Measurements from ENCODE around the gene GPALPP1. TPM values are rescaled to one million over a fixed set of nuclear protein-coding genes. Genes with fewer than 3 reads are reported as not detected.

The GPALPP1 gene, protein sequence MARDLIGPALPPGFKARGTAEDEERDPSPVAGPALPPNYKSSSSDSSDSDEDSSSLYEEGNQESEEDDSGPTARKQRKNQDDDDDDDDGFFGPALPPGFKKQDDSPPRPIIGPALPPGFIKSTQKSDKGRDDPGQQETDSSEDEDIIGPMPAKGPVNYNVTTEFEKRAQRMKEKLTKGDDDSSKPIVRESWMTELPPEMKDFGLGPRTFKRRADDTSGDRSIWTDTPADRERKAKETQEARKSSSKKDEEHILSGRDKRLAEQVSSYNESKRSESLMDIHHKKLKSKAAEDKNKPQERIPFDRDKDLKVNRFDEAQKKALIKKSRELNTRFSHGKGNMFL
- total RNA-seq = 21.7 TPM in 2 replicates

DNA sequence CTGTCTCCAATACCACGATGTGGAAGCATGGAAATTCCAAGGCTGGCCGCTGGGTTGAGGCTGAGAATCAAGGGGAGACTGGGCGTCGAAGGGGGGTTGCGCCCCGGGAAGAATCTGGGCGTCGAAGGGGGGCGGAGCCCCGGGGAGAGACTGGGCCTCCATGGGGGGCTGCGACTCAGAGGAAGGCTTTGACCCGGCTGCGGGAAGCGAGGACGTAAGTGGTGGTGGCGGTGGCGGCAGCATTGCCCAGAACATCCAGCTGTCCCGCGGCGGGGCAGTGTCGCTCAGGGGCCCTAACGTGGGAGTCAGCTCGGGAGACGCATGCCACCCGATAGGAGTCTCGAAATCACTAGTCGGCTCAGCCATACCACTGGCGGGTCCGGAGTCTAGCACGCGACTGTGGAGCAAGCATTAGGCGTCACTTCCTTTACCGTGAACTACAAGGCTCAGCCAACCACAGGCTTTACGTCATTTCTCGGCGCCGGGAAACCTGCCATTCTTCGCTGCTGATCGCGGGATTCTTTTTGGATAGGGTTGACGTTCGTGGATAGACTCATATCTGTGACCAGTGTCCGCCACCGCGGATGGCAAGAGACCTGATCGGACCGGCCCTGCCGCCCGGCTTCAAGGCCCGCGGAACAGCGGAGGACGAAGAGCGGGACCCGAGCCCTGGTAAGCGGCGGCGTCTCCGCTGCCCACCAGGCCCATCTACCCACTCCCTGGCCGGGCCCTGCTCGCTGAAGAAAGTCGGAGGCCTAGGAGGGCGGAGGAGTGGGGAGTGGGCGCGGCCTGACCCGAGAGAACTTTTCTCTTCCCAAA, at the start of gene GPALPP1, which contains the start of gene NUFIP1:
Gene GPALPP1, plus strand, starts transcription at position 468 of the 819 bp plus-strand sequence. Its CDS starts 117 bp downstream, at position 585.
Gene NUFIP1, minus strand, starts transcription at position 401 of the 819 bp plus-strand sequence. Its CDS starts 35 bp downstream, at position 366.

Other genes with a start within 250 kb of the GPALPP1 start
- 2.2 and 3.4 TPM in 2 replicates for gene NUFIP1, start 67 bp upstream of the GPALPP1 start, total RNA-seq
- gene GTF2F2, start 131.0 kb downstream of the GPALPP1 start, total RNA-seq = 38.1 and 42.2 TPM in 2 replicates
- gene KCTD4, start 211.5 kb downstream of the GPALPP1 start, total RNA-seq = 0.96 TPM in 1 of 2 replicates, not detected in the other